RPMI7951 (cell line): ENCODE data around the gene E2F2. TPM values are rescaled to one million over a fixed set of nuclear protein-coding genes. Genes with fewer than 3 reads are reported as not detected.
A peak's percentile ranks its signal among the peaks of the same experiment; 100 is the strongest.
"Not testable (repeated sequence)": the region's sequence is repeated elsewhere in the genome, so short reads cannot be mapped to it uniquely, and the experiment has no call there.

Source experiments
- DNase-seq: peaks from one replicate; pipeline ENCODE4 v3.0.0-alpha.2; 2012; ENCODE audit warnings: low read depth
- total RNA-seq: library from RNA; depleted of rRNA; stranded (reverse); fragments of >200 nt; shearing (Covaris generic); gene quantifications from 2 replicates; pipeline ENCODE4 v1.2.3, GENCODE V29; 2014

Gene E2F2
- total RNA-seq, 1 experiment from 2014 or later, result 4.7 TPM

GRCh38 chr1:23546897-23547584, 16.0 kb upstream of the E2F2 start:
- DNase-seq, result no peak

GRCh38 chr1:23545851-23546250, 14.8 kb upstream of the E2F2 start:
- DNase-seq, result no peak

GRCh38 chr1:23544444-23545389, 13.7 kb upstream of the E2F2 start:
- DNase-seq, result peak; percentile 71

GRCh38 chr1:23543707-23544443, 12.8 kb upstream of the E2F2 start:
- no peak for DNase-seq

GRCh38 chr1:23542940-23543339, 11.9 kb upstream of the E2F2 start:
- not testable (repeated sequence) for DNase-seq

- DNase-seq, result peak; percentile 92
Measured at GRCh38 chr1:23539698-23540266, 8.7 kb upstream of the E2F2 start.

GRCh38 chr1:23537296-23537973, 6.4 kb upstream of the E2F2 start:
- peak; percentile 60 for DNase-seq

- DNase-seq, result no peak
Measured at GRCh38 chr1:23533246-23534023, 2.4 kb upstream of the E2F2 start.

- DNase-seq, result no peak
Measured at GRCh38 chr1:23531562-23532094, 595 bp upstream of the E2F2 start.

GRCh38 chr1:23530087-23530746, 816 bp downstream of the E2F2 start:
- DNase-seq, result no peak

GRCh38 chr1:23529146-23530086, 1.6 kb downstream of the E2F2 start:
- peak; percentile 23 for DNase-seq

- peak; percentile 94 for DNase-seq
Measured at GRCh38 chr1:23528250-23528978, 2.6 kb downstream of the E2F2 start.

- DNase-seq, result no peak
Measured at GRCh38 chr1:23527900-23528249, 3.2 kb downstream of the E2F2 start.

- no peak for DNase-seq
Measured at GRCh38 chr1:23527366-23527765, 3.7 kb downstream of the E2F2 start.

- DNase-seq, result no peak
Measured at GRCh38 chr1:23526329-23527041, 4.5 kb downstream of the E2F2 start.

- DNase-seq, result no peak
Measured at GRCh38 chr1:23525558-23526250, 5.3 kb downstream of the E2F2 start.
